ENCODE measurements around the gene FAM81A.
"Not testable (repeated sequence)": the region's sequence is repeated elsewhere in the genome, so short reads cannot be mapped to it uniquely, and the experiment has no call there.

The FAM81A gene

GRCh38 chr15:59491062-59491461 lies 53.1 kb downstream of the FAM81A start:
- no peak for DNase-seq

GRCh38 chr15:59492389-59493377 lies 54.7 kb downstream of the FAM81A start:
- DNase-seq, result peak; percentile 45

- DNase-seq, result peak; percentile 15
Observed at GRCh38 chr15:59501597-59501996, 63.6 kb downstream of the FAM81A start.

- no peak for DNase-seq
Observed at GRCh38 chr15:59515190-59515589, 77.2 kb downstream of the FAM81A start.

- DNase-seq, result no peak
Observed at GRCh38 chr15:59516655-59517461, 78.9 kb downstream of the FAM81A start.

GRCh38 chr15:59519329-59519728 lies 81.3 kb downstream of the FAM81A start:
- no peak for DNase-seq

GRCh38 chr15:59521443-59521842 lies 83.5 kb downstream of the FAM81A start:
- no peak for DNase-seq

- DNase-seq, result peak; percentile 68
Observed at GRCh38 chr15:59522988-59523461, 85.0 kb downstream of the FAM81A start.

- DNase-seq, result no peak
Observed at GRCh38 chr15:59523702-59524101, 85.7 kb downstream of the FAM81A start.

GRCh38 chr15:59524331-59524731 lies 86.3 kb downstream of the FAM81A start:
- peak; percentile 10 for DNase-seq

GRCh38 chr15:59526466-59526865 lies 88.5 kb downstream of the FAM81A start:
- DNase-seq, result not testable (repeated sequence)

GRCh38 chr15:59528429-59528828 lies 90.4 kb downstream of the FAM81A start:
- DNase-seq, result no peak

- DNase-seq, result peak; percentile 64
Observed at GRCh38 chr15:59528961-59529402, 91.0 kb downstream of the FAM81A start.

GRCh38 chr15:59531066-59531675 lies 93.2 kb downstream of the FAM81A start:
- DNase-seq, result no peak

GRCh38 chr15:59532770-59533379 lies 94.9 kb downstream of the FAM81A start:
- DNase-seq, result peak; percentile 22

GRCh38 chr15:59536553-59536952 lies 98.6 kb downstream of the FAM81A start:
- no peak for DNase-seq

GRCh38 chr15:59537403-59537802 lies 99.4 kb downstream of the FAM81A start:
- no peak for DNase-seq

- no peak for DNase-seq
Observed at GRCh38 chr15:59538494-59538893, 100.5 kb downstream of the FAM81A start.

- DNase-seq, result no peak
Observed at GRCh38 chr15:59539799-59540198, 101.8 kb downstream of the FAM81A start.

- DNase-seq, result no peak
Observed at GRCh38 chr15:59540654-59541053, 102.7 kb downstream of the FAM81A start.

GRCh38 chr15:59541750-59542149 lies 103.8 kb downstream of the FAM81A start:
- no peak for DNase-seq

GRCh38 chr15:59543721-59544547 lies 105.9 kb downstream of the FAM81A start:
- DNase-seq, result peak; percentile 17
